Dermis microvascular lymphatic vessel endothelial cell (primary cell): Measurements from ENCODE around the gene GBA2. TPM values are rescaled to one million over a fixed set of nuclear protein-coding genes. Genes with fewer than 3 reads are reported as not detected.

Experiments
- DNase-seq, 2 donors: peaks; one replicate each; pipeline versions ENCODE4 v3.0.0 to v3.0.0-alpha.2; 2010; ENCODE audit warnings: low read depth in 2 of 2
- total RNA-seq: library from RNA; depleted of rRNA; stranded (reverse); fragments of >200 nt; gene quantifications from 2 replicates; pipeline ENCODE4 v1.2.1, GENCODE V29; 2014

GBA2 gene
- total RNA-seq, 1 donor from 2014 or later: 66.6 TPM

GRCh38 chr9:35766997-35767396 lies 18.0 kb upstream of the GBA2 start:
- no peak for DNase-seq

- DNase-seq: no peak
Measured at GRCh38 chr9:35763803-35764202, 14.8 kb upstream of the GBA2 start.

- no peak for DNase-seq
Measured at GRCh38 chr9:35763181-35763580, 14.2 kb upstream of the GBA2 start.

- DNase-seq: peak in 1 of 2 donors; percentile 95
Measured at GRCh38 chr9:35760651-35761050, 11.6 kb upstream of the GBA2 start.

- no peak for DNase-seq
Measured at GRCh38 chr9:35759795-35760194, 10.8 kb upstream of the GBA2 start.

- peak in 1 of 2 donors; percentile 39 for DNase-seq
Measured at GRCh38 chr9:35758475-35759050, 9.5 kb upstream of the GBA2 start.

GRCh38 chr9:35757892-35758275 lies 8.9 kb upstream of the GBA2 start:
- no peak for DNase-seq

GRCh38 chr9:35757226-35757891 lies 8.3 kb upstream of the GBA2 start:
- DNase-seq: peak in 1 of 2 donors; percentile 59

- peak; percentile 74 to 92 for DNase-seq
Measured at GRCh38 chr9:35756275-35757225, 7.5 kb upstream of the GBA2 start.

- peak in 1 of 2 donors; percentile 51 for DNase-seq
Measured at GRCh38 chr9:35755071-35755470, 6.0 kb upstream of the GBA2 start.

GRCh38 chr9:35754264-35754663 lies 5.2 kb upstream of the GBA2 start, which contains the start of gene MSMP:
MSMP (minus strand) TSS chr9:35754276; CDS start chr9:35754129, 147 bp downstream.
- peak; percentile 80 to 81 for DNase-seq

GRCh38 chr9:35753466-35753865 lies 4.4 kb upstream of the GBA2 start:
- peak; percentile 47 to 82 for DNase-seq

GRCh38 chr9:35750256-35750531 lies 1.2 kb upstream of the GBA2 start:
- DNase-seq: no peak

- peak; percentile 48 to 67 for DNase-seq
Measured at GRCh38 chr9:35749515-35750255, 657 bp upstream of the GBA2 start.

- DNase-seq: no peak
Measured at GRCh38 chr9:35748242-35748857, 678 bp downstream of the GBA2 start.

- no peak for DNase-seq
Measured at GRCh38 chr9:35746583-35746982, 2.4 kb downstream of the GBA2 start.

- no peak for DNase-seq
Measured at GRCh38 chr9:35745569-35745968, 3.5 kb downstream of the GBA2 start.

- no peak for DNase-seq
Measured at GRCh38 chr9:35743880-35744518, 5.0 kb downstream of the GBA2 start.

- no peak for DNase-seq
Measured at GRCh38 chr9:35743452-35743851, 5.6 kb downstream of the GBA2 start.

- no peak for DNase-seq
Measured at GRCh38 chr9:35741740-35742139, 7.3 kb downstream of the GBA2 start.

GRCh38 chr9:35740243-35740642 lies 8.8 kb downstream of the GBA2 start:
- DNase-seq: no peak
